ENCODE results near the gene GRIA2.

GRIA2 gene

DNA sequence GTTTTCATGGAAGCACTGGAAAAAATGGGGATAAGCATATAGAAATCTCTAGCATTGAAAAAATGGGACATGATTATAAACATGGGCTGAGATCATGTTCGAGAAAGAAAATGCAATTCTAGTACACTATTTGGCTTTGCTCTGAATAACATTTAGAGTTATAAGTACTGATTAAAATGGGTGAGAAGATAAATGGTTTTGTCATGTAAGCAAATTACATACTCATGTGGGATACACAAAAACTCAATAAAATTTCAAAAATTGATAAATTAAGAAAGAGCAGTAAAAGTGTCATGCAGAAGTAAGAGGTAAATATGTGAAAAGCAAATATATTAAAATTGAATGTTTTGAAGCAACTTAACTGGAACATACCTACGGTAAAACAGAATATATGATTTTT, 99.6 kb downstream of the GRIA2 start:
- no peak overlapping the region for H3K4me3 ChIP-seq (ENCODE audit: severe bottlenecking)
- H3K36me3 ChIP-seq (ENCODE audit: low read depth), result no peaks in the 10 kb centered on the region
- no peak for DNase-seq (ENCODE audit: low spot score)
- no peak for TF ChIP-seq CTCF (IDR thresholded peaks at IDR 0.05; ENCODE audit: poor library complexity, severe bottlenecking)
- no peak for ATAC-seq (ENCODE audit: low read depth)
- no peaks in the 10 kb centered on the region for H3K9me3 ChIP-seq (ENCODE audit: severe bottlenecking)
- H3K4me1 ChIP-seq (ENCODE audit: insufficient read depth, poor library complexity, severe bottlenecking), result no peaks in the 10 kb centered on the region
- H3K27ac ChIP-seq (ENCODE audit: poor library complexity, severe bottlenecking), result no peak overlapping the region
- no peaks in the 10 kb centered on the region for H3K27me3 ChIP-seq (ENCODE audit: insufficient read depth, poor library complexity, severe bottlenecking)

DNA sequence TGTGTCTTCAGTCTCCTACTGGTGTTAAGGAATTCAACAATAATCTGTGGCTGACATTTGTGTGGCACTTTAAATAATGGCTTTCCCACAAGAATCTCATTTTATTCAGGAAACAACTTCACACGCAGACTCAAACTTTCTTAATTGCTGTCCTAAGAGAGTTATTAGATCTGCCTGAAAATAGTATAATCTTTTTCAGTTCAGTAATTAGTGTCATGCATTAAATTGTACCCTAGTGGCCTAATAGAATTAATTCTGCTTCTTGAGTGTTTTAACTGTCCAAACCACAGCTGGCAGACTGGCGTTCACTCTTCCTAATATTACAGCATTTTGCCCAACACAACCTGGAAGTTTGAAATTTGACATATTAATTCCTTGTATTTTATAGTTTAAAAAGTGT, 107.1 kb downstream of the GRIA2 start:
- no peak overlapping the region for H3K4me3 ChIP-seq (ENCODE audit: severe bottlenecking)
- H3K9me3 ChIP-seq (ENCODE audit: severe bottlenecking), result no peaks in the 10 kb centered on the region
- no peak for ATAC-seq (ENCODE audit: low read depth)
- H3K4me1 ChIP-seq (ENCODE audit: insufficient read depth, poor library complexity, severe bottlenecking), result no peaks in the 10 kb centered on the region
- no peaks in the 10 kb centered on the region for H3K36me3 ChIP-seq (ENCODE audit: low read depth)
- no peak for TF ChIP-seq CTCF (IDR thresholded peaks at IDR 0.05; ENCODE audit: poor library complexity, severe bottlenecking)
- H3K27me3 ChIP-seq (ENCODE audit: insufficient read depth, poor library complexity, severe bottlenecking), result no peaks in the 10 kb centered on the region
- no peak overlapping the region for H3K27ac ChIP-seq (ENCODE audit: poor library complexity, severe bottlenecking)
- no peak for DNase-seq (ENCODE audit: low spot score)

GRCh38 chr4:157357887-157358286, 137.4 kb downstream of the GRIA2 start:
- DNase-seq (ENCODE audit: low spot score) (no peak), ATAC-seq (ENCODE audit: low read depth) (no peak)
- Histone ChIP-seq H3K27ac (ENCODE audit: poor library complexity, severe bottlenecking) (no peak overlapping the region), H3K4me1 (ENCODE audit: insufficient read depth, poor library complexity, severe bottlenecking) (no peaks in the 10 kb centered on the region), H3K4me3 (ENCODE audit: severe bottlenecking) (no peak overlapping the region), H3K27me3 (ENCODE audit: insufficient read depth, poor library complexity, severe bottlenecking) (no peaks in the 10 kb centered on the region), H3K9me3 (ENCODE audit: severe bottlenecking) (no peaks in the 10 kb centered on the region), H3K36me3 (ENCODE audit: low read depth) (no peaks in the 10 kb centered on the region)
- no peak for TF ChIP-seq CTCF (IDR thresholded peaks at IDR 0.05; ENCODE audit: poor library complexity, severe bottlenecking)

DNA sequence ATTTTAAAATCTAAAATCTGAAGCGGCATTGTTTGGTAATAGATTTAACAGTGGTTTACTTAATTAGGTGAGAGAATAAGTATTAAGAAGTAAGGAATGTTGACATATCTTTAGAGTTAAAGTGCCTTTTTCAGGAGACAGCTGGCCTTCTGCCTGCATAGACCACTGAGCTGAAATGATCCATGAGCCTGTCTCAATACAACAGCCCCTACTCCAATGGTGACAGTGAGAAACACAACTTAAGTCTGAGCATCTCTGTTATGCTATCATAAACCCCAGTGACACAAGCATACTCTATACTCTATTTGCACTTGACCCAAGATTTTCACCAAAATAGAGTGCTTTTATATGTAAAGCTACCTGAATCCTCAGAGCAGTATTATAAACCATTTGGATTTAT, 137.9 kb downstream of the GRIA2 start:
- DNase-seq (ENCODE audit: low spot score) (no peak), ATAC-seq (ENCODE audit: low read depth) (no peak)
- Histone ChIP-seq H3K4me1 (ENCODE audit: insufficient read depth, poor library complexity, severe bottlenecking) (no peaks in the 10 kb centered on the region), H3K9me3 (ENCODE audit: severe bottlenecking) (no peaks in the 10 kb centered on the region), H3K4me3 (ENCODE audit: severe bottlenecking) (no peak overlapping the region), H3K27me3 (ENCODE audit: insufficient read depth, poor library complexity, severe bottlenecking) (no peaks in the 10 kb centered on the region), H3K27ac (ENCODE audit: poor library complexity, severe bottlenecking) (no peak overlapping the region), H3K36me3 (ENCODE audit: low read depth) (no peaks in the 10 kb centered on the region)
- TF ChIP-seq CTCF (IDR thresholded peaks at IDR 0.05; ENCODE audit: poor library complexity, severe bottlenecking), result no peak

DNA sequence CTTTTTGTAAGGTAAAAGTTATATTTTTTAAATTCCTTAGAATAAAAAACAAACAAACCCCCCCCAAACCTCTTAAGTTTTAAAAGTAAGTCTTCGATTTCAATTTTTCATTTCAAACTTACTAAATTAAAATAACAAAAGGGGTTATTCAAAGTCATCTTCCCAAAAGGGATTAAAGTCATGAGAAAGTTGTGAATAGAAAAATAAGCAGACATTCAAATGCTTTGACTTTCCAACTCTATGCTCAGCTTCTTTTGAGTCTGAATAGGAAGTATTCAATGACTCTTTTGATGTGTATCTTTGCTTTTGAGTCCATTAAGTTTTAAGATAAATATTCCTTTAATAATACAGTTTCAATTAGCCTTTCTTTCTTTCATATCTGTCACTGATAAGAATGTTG, 138.3 kb downstream of the GRIA2 start:
- TF ChIP-seq CTCF (IDR thresholded peaks at IDR 0.05; ENCODE audit: poor library complexity, severe bottlenecking), result no peak
- no peak overlapping the region for H3K4me3 ChIP-seq (ENCODE audit: severe bottlenecking)

More for the DNA sequence above, 138.3 kb downstream of the GRIA2 start:
- no peaks in the 10 kb centered on the region for H3K36me3 ChIP-seq (ENCODE audit: low read depth)
- no peaks in the 10 kb centered on the region for H3K9me3 ChIP-seq (ENCODE audit: severe bottlenecking)
- no peak for ATAC-seq (ENCODE audit: low read depth)
- H3K27me3 ChIP-seq (ENCODE audit: insufficient read depth, poor library complexity, severe bottlenecking), result no peaks in the 10 kb centered on the region
- no peak overlapping the region for H3K27ac ChIP-seq (ENCODE audit: poor library complexity, severe bottlenecking)
- DNase-seq (ENCODE audit: low spot score), result no peak
- H3K4me1 ChIP-seq (ENCODE audit: insufficient read depth, poor library complexity, severe bottlenecking), result no peaks in the 10 kb centered on the region
